ENCODE results near the gene TMCC3. TPM values are rescaled to one million over a fixed set of nuclear protein-coding genes. Genes with fewer than 3 reads are reported as not detected.
"Not testable (repeated sequence)": the region's sequence is repeated elsewhere in the genome, so short reads cannot be mapped to it uniquely, and the experiment has no call there.

Gene TMCC3
- total RNA-seq, 2 donors from 2014 or later, result 13.5 to 15.4 TPM

- Histone ChIP-seq H3K4me3 (no peak overlapping the region), H3K27me3 (replicated peaks; ENCODE audit: insufficient read depth) (no peaks in the 10 kb centered on the region), H3K4me1 (replicated peaks) (no peaks in the 10 kb centered on the region), H3K9me3 (no peaks in the 10 kb centered on the region), H3K36me3 (no peaks in the 10 kb centered on the region), H3K27ac (no peak overlapping the region)
- no peak for DNase-seq (ENCODE audit: low spot score)
- TF ChIP-seq POLR2A (IDR thresholded peaks at IDR 0.05), result no peak
- no peak for TF ChIP-seq POLR2AphosphoS5 (IDR thresholded peaks at IDR 0.05)
- TF ChIP-seq, protein P1, sequence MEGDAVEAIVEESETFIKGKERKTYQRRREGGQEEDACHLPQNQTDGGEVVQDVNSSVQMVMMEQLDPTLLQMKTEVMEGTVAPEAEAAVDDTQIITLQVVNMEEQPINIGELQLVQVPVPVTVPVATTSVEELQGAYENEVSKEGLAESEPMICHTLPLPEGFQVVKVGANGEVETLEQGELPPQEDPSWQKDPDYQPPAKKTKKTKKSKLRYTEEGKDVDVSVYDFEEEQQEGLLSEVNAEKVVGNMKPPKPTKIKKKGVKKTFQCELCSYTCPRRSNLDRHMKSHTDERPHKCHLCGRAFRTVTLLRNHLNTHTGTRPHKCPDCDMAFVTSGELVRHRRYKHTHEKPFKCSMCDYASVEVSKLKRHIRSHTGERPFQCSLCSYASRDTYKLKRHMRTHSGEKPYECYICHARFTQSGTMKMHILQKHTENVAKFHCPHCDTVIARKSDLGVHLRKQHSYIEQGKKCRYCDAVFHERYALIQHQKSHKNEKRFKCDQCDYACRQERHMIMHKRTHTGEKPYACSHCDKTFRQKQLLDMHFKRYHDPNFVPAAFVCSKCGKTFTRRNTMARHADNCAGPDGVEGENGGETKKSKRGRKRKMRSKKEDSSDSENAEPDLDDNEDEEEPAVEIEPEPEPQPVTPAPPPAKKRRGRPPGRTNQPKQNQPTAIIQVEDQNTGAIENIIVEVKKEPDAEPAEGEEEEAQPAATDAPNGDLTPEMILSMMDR (IDR thresholded peaks at IDR 0.05), result no peak
- intact Hi-C loops (cut with DNase I), result no loop called here
- WGBS, result 60% methylated on average over 3 of the region's 3 CpGs
Measured at GRCh38 chr12:94604366-94604698, 46.0 kb downstream of the TMCC3 start.

GRCh38 chr12:94603434-94604365 is 46.7 kb downstream of the TMCC3 start:
- WGBS, result 75% methylated on average over 7 of the region's 7 CpGs
- Histone ChIP-seq H3K4me1 (replicated peaks) (no peaks in the 10 kb centered on the region), H3K27ac (no peak overlapping the region), H3K4me3 (no peak overlapping the region), H3K9me3 (no peaks in the 10 kb centered on the region), H3K27me3 (replicated peaks; ENCODE audit: insufficient read depth) (no peaks in the 10 kb centered on the region), H3K36me3 (no peaks in the 10 kb centered on the region)
- TF ChIP-seq POLR2A (IDR thresholded peaks at IDR 0.05), result no peak
- TF ChIP-seq, protein P1 (IDR thresholded peaks at IDR 0.05), result peak in 3 of 4 experiments; percentile 26 to 34 (median 27)
- intact Hi-C loops (cut with DNase I), result no loop called here
- no peak for DNase-seq (ENCODE audit: low spot score)

DNA sequence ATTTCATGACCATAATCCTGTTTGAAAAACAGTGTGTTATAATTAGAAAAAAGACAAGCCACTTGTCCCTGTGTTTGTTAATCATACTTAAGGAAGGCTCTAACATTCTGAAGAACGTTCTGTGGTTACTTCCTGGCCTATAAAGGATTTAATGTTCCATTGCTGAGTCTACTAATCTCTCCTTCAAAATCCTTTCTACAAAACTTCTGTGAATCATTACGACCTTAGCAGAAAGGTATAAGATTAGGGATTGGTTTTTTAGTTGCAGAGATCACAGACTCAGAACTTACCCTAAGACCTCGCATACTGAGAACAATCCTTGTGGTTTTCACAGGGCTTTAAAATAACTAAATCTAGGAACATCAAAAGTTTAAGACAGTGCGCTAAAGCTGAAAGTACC is 48.3 kb downstream of the TMCC3 start:
- TF ChIP-seq, protein P1 (IDR thresholded peaks at IDR 0.05), result no peak
- TF ChIP-seq POLR2A (IDR thresholded peaks at IDR 0.05), result no peak
- TF ChIP-seq POLR2AphosphoS5 (IDR thresholded peaks at IDR 0.05), result no peak
- H3K27ac ChIP-seq, result no peak overlapping the region
- DNase-seq (ENCODE audit: low spot score), result no peak
- H3K9me3 ChIP-seq, result no peaks in the 10 kb centered on the region
- H3K4me3 ChIP-seq, result no peak overlapping the region
- H3K27me3 ChIP-seq (replicated peaks; ENCODE audit: insufficient read depth), result no peaks in the 10 kb centered on the region
- WGBS, result 73% methylated on average over 4 of the region's 4 CpGs
- no peaks in the 10 kb centered on the region for H3K36me3 ChIP-seq
- no peaks in the 10 kb centered on the region for H3K4me1 ChIP-seq (replicated peaks)
- intact Hi-C loops (cut with DNase I), result no loop called here

DNA sequence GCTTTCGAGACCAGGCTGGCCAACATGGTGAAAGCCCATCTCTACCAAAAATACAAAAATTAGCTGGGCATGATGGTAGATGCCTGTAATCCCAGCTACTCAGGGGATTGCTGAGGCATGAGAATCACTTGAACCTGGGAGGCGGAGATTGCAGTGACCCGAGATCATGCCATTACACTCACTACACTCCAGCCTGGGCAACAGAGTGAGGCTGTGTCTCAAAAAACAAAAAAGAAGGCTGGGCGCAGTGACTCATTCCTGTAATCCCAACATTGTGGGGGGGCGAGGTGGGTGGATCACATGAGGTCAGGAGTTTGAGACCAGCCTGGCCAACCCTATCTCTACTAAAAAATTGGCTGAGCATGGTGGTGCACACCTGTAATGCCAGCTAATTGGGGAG is 49.0 kb downstream of the TMCC3 start:
- H3K9me3 ChIP-seq; H3K27me3 ChIP-seq (replicated peaks; ENCODE audit: insufficient read depth); H3K4me3 ChIP-seq; intact Hi-C loops (cut with DNase I); H3K27ac ChIP-seq; H3K4me1 ChIP-seq (replicated peaks); DNase-seq (ENCODE audit: low spot score); H3K36me3 ChIP-seq: not testable (repeated sequence)
- WGBS, result 97% methylated on average over 5 of the region's 5 CpGs

DNA sequence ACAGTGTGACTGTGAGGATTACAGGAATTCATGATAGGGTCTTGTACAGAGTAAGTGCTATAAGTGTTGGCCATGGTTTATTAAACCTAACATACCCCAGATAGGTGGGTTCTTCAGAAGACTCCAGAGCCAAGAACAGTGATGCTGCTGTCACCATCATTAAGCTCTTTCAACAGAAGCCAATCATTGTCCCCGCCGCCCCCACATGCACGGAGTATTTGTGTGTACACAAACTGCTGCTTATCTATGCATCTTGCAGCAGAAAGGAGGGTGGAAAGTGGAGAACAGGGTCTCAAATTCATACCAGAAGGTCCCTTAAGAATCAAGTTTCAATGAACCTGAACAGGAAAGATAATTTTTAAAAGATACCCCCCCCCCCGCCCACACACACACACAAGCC is 51.2 kb downstream of the TMCC3 start:
- Histone ChIP-seq H3K27ac (no peak overlapping the region), H3K36me3 (no peaks in the 10 kb centered on the region), H3K4me3 (no peak overlapping the region), H3K27me3 (replicated peaks; ENCODE audit: insufficient read depth) (no peaks in the 10 kb centered on the region), H3K9me3 (no peaks in the 10 kb centered on the region), H3K4me1 (replicated peaks) (peaks cover 6% of the 10 kb centered on the region)
- intact Hi-C loops (cut with DNase I), result no loop called here
- whole genome bisulfite sequencing, result 61% methylated on average over 4 of the region's 4 CpGs
- TF ChIP-seq POLR2AphosphoS5 (IDR thresholded peaks at IDR 0.05) (no peak), POLR2A (IDR thresholded peaks at IDR 0.05) (no peak)
- TF ChIP-seq, protein P1 (IDR thresholded peaks at IDR 0.05), result no peak
- DNase-seq (ENCODE audit: low spot score), result no peak

Measured in prostate gland (tissue), 2 donors.